Activated CD4-positive, alpha-beta T cell treated with anti-CD3 and anti-CD28 coated beads, Interleukin-2, Interleukin-4, amounts not matched to agents 100 ng/mL and 50 ng/mL, durations not matched to agents 16 hours and 8 hours (primary cell): ENCODE results near the gene DEFB121.
"Not testable (repeated sequence)": the region's sequence is repeated elsewhere in the genome, so short reads cannot be mapped to it uniquely, and the experiment has no call there.

Experiments
- DNase-seq: peaks from one replicate; pipeline ENCODE4 v3.0.0-alpha.2; 2020; ENCODE audit warnings: low spot score

DEFB121 gene

GRCh38 chr20:31406115-31406514, at the start of gene DEFB121:
DEFB121 (minus strand) TSS chr20:31406215; CDS start chr20:31406152, 63 bp downstream.
- no peak for DNase-seq

GRCh38 chr20:31454361-31454760, 48.3 kb upstream of the DEFB121 start:
- DNase-seq = no peak

- no peak for DNase-seq
Measured at GRCh38 chr20:31452575-31452974, 46.6 kb upstream of the DEFB121 start.

GRCh38 chr20:31449511-31450414, 43.7 kb upstream of the DEFB121 start:
- DNase-seq = no peak

GRCh38 chr20:31446084-31446819, 40.2 kb upstream of the DEFB121 start:
- DNase-seq = no peak

- no peak for DNase-seq
Measured at GRCh38 chr20:31440012-31440659, 34.1 kb upstream of the DEFB121 start, which contains the start of gene DEFB123. DEFB123 (plus strand) TSS chr20:31440632; CDS start chr20:31440699, 67 bp downstream.

GRCh38 chr20:31430568-31431115, 24.6 kb upstream of the DEFB121 start:
- no peak for DNase-seq

GRCh38 chr20:31427576-31427975, 21.6 kb upstream of the DEFB121 start:
- not testable (repeated sequence) for DNase-seq

GRCh38 chr20:31426891-31427551, 21.0 kb upstream of the DEFB121 start:
- DNase-seq = not testable (repeated sequence)

GRCh38 chr20:31425797-31426196, 19.8 kb upstream of the DEFB121 start:
- no peak for DNase-seq

- no peak for DNase-seq
Measured at GRCh38 chr20:31418307-31418706, 12.3 kb upstream of the DEFB121 start.

- no peak for DNase-seq
Measured at GRCh38 chr20:31415653-31416052, 9.6 kb upstream of the DEFB121 start.

GRCh38 chr20:31414381-31414780, 8.4 kb upstream of the DEFB121 start:
- no peak for DNase-seq

GRCh38 chr20:31410011-31410410, 4.0 kb upstream of the DEFB121 start:
- DNase-seq = no peak

GRCh38 chr20:31403886-31404285, 2.1 kb downstream of the DEFB121 start:
- no peak for DNase-seq

GRCh38 chr20:31394900-31395299, 11.1 kb downstream of the DEFB121 start:
- no peak for DNase-seq

- DNase-seq = no peak
Measured at GRCh38 chr20:31392836-31393235, 13.2 kb downstream of the DEFB121 start.

GRCh38 chr20:31390490-31390889, 15.5 kb downstream of the DEFB121 start, which contains the start of gene DEFB119:
DEFB119 (minus strand) TSS chr20:31390590; CDS start chr20:31390483, 107 bp downstream.
- DNase-seq = no peak

GRCh38 chr20:31374346-31374745, 31.7 kb downstream of the DEFB121 start:
- DNase-seq = no peak

GRCh38 chr20:31368301-31368700, 37.7 kb downstream of the DEFB121 start, which contains the start of gene DEFB118:
DEFB118 (plus strand) TSS chr20:31368601; CDS start chr20:31368651, 50 bp downstream.
- DNase-seq = no peak

- DNase-seq = not testable (repeated sequence)
Measured at GRCh38 chr20:31364272-31364671, 41.7 kb downstream of the DEFB121 start.
